H54 (cell line): ENCODE measurements around the gene ABCB10.
A peak's percentile ranks its signal among the peaks of the same experiment; 100 is the strongest.
"Not testable (repeated sequence)": the region's sequence is repeated elsewhere in the genome, so short reads cannot be mapped to it uniquely, and the experiment has no call there.

Experiments used
- DNase-seq: peaks from one replicate; pipeline ENCODE4 v3.0.0; 2011; ENCODE audit warnings: low spot score, mixed read lengths; ENCODE audit not compliant: insufficient read length
- FAIRE-seq: peaks from 3 replicates; lab custom pipeline; 2011; peaks lifted over from hg19 to GRCh38; lab: Jason Lieb, UNC
- POLR2A ChIP-seq: IDR thresholded peaks from 2 replicates; pipeline ENCODE4 v1.6.1; 2011; ENCODE audit warnings: low read depth, mild to moderate bottlenecking, low read length

The ABCB10 gene

GRCh38 chr1:229562686-229563085 lies 4.2 kb upstream of the ABCB10 start:
- FAIRE-seq (no peak), DNase-seq (no peak)
- no peak for TF ChIP-seq POLR2A

- DNase-seq: no peak
- no peak for TF ChIP-seq POLR2A
- no peak for FAIRE-seq
Observed at GRCh38 chr1:229561141-229561540, 2.6 kb upstream of the ABCB10 start.

GRCh38 chr1:229560124-229560523 lies 1.6 kb upstream of the ABCB10 start:
- not testable (repeated sequence) for DNase-seq, FAIRE-seq

GRCh38 chr1:229559336-229559801 lies 862 bp upstream of the ABCB10 start:
- not testable (repeated sequence) for FAIRE-seq, DNase-seq

GRCh38 chr1:229557913-229558414 lies 543 bp downstream of the ABCB10 start:
- FAIRE-seq (no peak), DNase-seq (peak; percentile 43)
- peak; percentile 35; the same call in 1 of the 2 replicates for TF ChIP-seq POLR2A

- no peak for TF ChIP-seq POLR2A
- DNase-seq (no peak), FAIRE-seq (no peak)
Observed at GRCh38 chr1:229557200-229557850, 1.2 kb downstream of the ABCB10 start.

- no peak for TF ChIP-seq POLR2A
- FAIRE-seq (no peak), DNase-seq (no peak)
Observed at GRCh38 chr1:229554886-229555621, 3.5 kb downstream of the ABCB10 start.

GRCh38 chr1:229553621-229554130 lies 4.8 kb downstream of the ABCB10 start:
- no peak for TF ChIP-seq POLR2A
- FAIRE-seq (no peak), DNase-seq (no peak)

GRCh38 chr1:229552732-229553131 lies 5.8 kb downstream of the ABCB10 start:
- FAIRE-seq: no peak
- no peak for DNase-seq
- no peak for TF ChIP-seq POLR2A

GRCh38 chr1:229550812-229551567 lies 7.5 kb downstream of the ABCB10 start:
- no peak for TF ChIP-seq POLR2A
- FAIRE-seq (no peak), DNase-seq (no peak)

GRCh38 chr1:229547542-229547941 lies 11.0 kb downstream of the ABCB10 start:
- TF ChIP-seq POLR2A: no peak
- FAIRE-seq (no peak), DNase-seq (no peak)

- DNase-seq: no peak
- TF ChIP-seq POLR2A: no peak
- FAIRE-seq: no peak
Observed at GRCh38 chr1:229544587-229544986, 13.9 kb downstream of the ABCB10 start.

GRCh38 chr1:229539863-229540506 lies 18.5 kb downstream of the ABCB10 start:
- no peak for TF ChIP-seq POLR2A
- FAIRE-seq (no peak), DNase-seq (no peak)
